HG03064 (cell line): ENCODE data around the gene NIN.
"Not testable (repeated sequence)": the region's sequence is repeated elsewhere in the genome, so short reads cannot be mapped to it uniquely, and the experiment has no call there.

ENCODE experiments used
- ATAC-seq: cut with Tn5 transposase; IDR thresholded peaks from one replicate; pipeline ENCODE4 v1.9.1; 2021; ENCODE audit warnings: low read depth; ENCODE audit not compliant: unreplicated experiment

NIN gene

DNA sequence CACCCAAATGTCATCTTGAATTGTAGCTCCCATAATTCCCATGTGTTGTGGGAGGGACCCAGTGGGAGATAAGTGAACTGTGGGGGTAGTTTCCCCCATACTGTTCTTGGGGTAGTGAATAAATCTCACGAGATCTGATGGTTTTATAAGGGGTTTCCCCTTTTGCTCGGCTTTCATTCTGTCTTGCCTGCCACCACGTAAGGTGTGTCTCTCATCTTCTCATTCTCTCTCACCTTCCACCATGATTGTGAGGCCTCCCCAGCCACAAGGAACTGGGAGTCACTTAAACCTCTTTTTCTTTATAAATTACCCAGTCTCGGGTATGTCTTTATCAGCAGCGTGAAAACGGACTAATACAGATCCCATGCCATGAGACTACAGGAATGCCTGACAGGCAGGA is 11.7 kb downstream of the NIN start:
- not testable (repeated sequence) for ATAC-seq

DNA sequence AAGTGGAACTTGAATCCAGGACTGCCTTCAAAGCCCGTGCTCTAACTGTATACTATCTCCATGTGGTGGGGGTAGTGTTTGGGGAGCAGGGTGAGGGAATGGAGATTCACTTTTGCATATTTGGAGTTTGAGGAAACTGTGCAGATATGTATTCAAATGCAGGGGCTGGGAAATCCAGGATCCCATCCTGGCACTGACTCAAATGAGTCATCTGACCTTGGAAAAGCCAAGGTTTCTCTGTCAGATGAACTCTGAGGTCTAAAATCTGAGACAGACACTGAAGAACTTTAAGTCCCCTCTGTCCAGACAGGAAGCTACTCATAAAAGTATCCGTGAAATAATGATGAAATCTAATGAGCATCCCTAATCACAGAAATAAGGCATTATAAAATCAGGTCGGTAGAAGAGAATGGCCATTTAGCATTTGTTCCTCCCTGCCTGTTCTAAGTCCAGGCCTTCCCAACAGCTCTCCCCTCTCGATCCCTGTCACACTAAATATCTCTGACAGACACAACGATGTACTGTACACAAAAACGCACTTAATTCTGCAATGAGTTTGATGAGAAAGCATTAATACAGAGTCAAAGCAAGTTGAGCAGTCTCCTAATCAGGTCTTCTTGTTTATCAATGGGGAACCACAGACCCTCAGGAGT is 14.4 kb downstream of the NIN start:
- no peak for ATAC-seq

DNA sequence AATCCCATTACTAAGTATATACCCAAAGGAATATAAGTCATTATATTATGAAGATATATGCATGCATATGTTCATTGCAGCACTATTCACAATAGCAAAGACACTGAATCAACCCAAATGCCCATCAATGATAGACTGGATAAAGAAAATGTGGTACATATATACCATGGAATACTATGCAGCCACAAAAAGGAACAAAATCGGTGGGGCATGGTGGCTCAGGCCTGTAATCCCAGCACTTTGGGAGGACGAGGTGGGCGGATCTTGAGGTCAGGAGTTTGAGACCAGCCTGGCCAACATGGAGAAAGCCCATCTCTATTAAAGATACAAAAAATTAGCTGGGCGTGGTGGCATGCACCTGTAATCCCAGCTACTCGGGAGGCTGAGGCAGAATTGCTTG is 15.4 kb downstream of the NIN start:
- not testable (repeated sequence) for ATAC-seq

DNA sequence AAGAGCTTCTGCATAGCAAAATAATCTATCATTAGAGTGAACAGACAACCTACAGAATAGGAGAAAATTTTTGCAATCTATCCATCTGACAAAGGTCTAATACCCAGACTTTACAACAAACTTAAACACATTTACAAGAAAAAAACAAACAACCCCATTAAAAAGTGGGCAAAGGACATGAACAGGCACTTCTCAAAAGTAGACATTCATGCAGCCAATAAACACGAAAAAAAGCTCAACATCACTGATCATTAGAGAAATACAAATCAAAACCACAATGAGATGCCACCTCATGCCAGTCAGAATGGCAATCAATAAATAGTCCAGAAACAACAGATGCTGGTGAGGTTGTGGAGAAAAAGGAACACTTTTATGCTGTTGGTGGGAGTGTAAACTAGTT is 15.9 kb downstream of the NIN start:
- ATAC-seq, result not testable (repeated sequence)

DNA sequence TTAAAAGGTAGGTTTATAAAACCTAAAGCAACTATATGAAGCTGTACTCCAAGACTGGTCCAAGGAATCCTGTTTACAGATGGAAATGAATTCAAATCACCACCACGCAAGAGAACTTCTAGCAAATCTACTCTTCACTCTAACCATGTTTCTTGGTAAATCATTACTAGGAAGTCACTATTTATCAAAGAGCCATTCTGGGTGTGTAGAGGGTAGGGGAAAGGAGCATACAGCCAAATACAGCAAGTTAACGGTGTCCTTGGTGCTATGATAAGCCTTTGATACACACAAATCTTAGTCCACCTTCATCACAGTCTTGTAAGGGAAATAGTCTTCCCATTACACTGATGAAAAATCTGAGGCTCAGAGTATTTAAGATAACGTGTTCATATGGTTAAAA is 16.8 kb downstream of the NIN start:
- ATAC-seq, result no peak

DNA sequence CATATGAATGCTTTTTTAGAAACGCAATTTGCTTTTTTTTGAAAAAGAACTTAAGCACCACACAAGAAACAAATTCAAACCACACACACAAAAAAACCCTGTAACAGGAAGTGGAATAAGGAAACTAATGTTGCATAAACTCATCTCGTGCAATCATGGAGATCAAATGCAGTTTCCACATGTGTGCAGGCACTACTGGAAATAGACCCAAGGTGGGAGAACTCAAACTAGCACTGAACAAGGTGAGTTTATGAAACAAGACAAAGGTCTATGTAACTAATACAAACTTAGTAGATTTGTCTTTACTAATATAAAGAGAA is 17.5 kb downstream of the NIN start:
- peak; percentile 57 for ATAC-seq

DNA sequence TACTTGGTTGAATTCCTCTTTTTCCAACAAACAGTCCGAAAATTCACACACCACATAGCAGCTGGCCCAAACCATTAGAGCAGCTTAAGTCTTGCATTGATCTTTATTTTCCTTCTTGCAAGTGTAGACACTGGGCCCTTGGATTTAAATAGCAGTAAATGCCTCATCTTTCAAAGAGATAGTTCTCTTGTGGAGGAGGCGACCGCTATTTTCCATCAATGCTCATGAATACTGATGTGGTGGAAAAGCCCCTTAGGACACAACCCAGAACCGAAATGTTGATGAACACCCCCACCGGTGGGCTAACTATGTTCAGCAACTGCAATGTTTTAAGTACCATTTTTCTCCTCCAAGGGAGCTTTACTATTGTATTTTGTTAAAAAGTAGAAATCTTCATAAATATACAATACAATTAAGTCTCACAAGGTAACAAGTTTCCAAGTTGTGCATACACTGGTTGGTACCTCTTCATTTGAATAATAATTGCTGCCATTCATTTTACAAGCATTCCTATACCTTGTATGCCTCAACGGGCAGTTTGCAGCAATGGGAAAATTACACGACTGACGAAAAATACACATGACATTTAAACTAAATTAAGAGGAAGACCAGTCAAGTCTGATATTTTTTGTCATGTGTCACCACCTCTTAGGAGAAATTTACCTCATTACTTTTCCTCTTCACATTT is 18.0 kb downstream of the NIN start:
- peak; percentile 24 for ATAC-seq

DNA sequence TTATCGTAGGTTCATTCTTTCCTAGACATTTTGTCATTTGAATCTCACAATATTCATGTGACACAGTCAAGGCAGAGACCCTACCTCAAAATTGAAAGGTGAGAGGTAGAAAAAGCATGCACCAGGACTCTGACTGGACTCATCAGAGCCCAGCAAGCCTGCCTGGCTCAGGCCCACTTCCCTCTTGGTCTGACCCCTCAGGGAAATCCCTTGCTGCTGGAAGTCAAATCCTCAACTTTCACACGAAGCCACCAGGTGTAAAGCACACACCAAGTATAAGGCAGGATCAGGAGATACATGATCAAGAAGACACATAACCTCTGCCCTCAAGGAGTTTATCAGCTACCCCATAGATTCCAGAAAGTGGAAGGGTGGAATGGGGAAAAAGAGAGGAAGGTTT is 18.8 kb downstream of the NIN start:
- no peak for ATAC-seq

DNA sequence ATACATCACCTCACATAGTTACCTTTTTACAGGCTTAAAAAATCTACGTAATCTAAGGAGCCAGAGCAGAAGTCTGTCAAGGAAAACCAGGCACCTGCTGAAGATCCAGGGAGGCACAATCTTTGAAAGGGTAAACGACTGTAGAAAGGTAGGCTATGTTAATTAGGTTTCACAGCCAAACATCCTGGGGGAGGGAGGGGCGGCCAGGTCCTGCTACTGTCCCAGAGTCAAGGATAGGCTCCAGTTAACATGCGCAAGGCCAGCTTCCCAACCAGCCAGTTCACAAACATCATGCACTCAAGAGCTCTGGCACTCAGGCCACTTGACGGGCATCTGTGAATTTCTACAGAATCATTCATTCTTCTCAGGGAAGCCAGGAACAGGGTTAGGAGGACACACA is 22.9 kb downstream of the NIN start:
- ATAC-seq, result no peak

DNA sequence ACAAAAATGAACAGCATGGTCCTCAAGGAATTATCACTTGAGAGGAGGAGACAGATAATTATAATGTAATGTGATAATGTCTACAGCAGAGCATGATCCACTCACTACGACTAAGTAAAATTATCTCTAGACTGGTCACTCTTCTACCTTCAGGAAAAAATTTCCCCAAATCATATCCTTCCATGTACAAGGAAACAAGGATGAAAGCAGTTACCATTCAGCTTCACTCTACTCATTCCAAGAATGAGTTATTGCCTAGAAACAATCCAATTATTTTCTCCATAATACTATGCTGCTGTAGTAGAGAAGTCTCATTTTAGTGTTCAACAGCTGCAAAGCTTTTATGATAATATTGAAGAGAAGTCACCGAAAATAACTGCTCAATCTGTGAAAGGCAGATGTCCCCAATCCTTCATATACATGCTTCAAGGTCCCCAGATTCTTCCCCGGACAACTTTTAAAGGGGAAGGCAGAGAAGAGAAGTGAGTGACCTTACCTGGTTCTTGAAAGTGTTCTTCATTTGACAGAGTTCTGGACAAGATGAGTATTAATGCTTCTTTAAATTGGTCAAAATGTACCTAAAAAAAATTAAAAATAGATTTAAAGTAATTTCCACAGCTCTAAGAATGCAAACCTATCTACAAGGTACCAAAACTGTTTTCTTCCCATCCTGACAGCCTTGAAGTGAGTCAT is 24.6 kb downstream of the NIN start:
- no peak for ATAC-seq

DNA sequence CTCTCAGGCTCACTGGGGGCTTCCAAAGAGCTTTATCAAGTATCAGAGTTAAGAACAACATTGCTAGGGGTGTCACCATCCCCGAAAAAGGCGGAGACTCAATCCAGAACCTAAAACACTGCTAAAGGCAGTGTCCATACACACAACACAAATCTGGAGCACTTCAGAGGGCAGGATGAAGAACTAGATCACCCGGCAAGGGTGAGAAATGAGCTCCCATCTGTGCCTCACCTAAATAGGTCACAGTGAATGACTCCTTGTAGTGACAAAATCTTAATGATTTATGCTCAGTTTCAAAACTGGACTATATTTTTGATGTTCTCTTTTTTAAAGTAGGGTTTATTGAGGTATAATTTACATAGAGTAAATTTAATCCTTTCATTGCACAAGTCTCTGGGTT is 25.6 kb downstream of the NIN start:
- no peak for ATAC-seq

DNA sequence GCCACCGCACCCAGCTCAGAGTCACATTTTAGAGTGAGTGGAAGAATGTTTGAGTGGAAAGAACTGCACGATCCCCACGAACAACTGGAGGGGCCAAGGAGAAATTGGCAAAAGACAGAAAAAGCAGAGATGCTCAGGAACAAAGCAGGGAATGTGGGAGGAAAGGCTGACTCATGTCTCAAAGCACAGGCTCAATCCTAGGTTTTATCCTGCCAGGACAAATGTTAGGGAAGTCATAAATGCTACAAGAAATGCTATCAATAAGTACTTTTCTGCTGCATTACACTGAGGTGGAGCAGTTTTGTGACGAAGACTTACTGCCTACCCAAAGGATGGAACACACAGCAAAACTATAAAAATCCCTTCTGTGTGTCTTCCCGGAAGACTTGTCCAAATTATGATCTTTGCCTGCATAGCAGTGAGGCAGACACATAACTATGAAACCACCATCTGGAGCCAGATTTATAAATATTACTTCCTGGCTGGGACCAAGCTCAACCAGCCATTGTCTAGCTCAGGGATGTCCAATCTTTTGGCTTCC is 26.7 kb downstream of the NIN start:
- ATAC-seq, result no peak

DNA sequence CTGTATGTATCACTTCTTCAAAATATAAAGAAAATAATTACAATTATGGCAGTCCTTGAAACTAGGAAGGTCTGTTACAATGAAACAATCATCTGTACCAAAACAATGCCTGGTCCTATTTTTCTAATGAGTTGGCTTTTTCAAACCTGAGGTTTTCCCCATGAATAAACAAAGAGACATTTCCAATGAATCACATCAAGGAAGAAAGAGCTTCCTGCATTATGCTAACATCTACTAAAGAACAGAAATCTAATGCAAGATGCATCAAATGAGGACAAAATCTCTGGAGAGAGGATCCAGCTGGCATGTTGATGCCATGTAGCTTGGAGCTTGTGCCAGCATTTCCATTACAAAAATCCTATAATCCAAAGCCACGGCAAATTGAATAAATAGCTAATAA is 29.3 kb downstream of the NIN start:
- no peak for ATAC-seq

DNA sequence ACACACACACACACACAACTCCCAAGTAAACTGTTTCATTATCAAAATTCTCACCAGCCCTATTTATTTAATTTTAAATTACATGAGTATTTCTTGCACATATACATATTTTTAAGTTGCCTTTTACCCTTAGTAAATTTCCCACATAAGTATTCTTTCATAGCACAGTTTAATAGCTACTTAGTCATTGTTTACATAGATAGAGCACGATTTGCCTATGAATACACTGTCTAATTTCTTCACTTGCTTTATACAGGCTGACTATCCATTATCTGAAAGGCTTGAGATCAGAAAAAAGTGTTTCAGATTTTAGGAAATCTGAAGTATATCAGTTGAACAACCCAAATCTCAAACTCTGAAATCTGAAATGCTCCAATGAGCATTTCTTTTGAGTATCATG is 30.9 kb downstream of the NIN start:
- ATAC-seq, result no peak

DNA sequence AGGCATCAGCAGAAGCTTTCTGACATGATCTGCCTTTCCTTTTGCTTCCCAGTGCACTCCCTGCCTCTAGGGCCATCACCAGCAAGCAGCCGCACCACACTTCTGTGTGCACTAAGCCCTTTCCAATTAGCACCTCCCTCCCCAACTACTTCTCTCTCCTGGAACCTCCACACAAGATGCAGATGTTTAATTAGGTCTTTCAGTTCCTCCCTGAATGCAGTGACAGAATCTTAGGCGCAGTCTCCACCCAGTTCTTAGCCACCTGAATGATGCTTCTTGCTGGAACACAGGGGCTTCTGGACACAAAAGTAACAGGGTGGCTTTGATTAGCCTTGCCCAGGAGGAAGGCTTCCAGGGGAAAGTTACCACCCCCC is 32.9 kb downstream of the NIN start:
- peak; percentile 61 for ATAC-seq

DNA sequence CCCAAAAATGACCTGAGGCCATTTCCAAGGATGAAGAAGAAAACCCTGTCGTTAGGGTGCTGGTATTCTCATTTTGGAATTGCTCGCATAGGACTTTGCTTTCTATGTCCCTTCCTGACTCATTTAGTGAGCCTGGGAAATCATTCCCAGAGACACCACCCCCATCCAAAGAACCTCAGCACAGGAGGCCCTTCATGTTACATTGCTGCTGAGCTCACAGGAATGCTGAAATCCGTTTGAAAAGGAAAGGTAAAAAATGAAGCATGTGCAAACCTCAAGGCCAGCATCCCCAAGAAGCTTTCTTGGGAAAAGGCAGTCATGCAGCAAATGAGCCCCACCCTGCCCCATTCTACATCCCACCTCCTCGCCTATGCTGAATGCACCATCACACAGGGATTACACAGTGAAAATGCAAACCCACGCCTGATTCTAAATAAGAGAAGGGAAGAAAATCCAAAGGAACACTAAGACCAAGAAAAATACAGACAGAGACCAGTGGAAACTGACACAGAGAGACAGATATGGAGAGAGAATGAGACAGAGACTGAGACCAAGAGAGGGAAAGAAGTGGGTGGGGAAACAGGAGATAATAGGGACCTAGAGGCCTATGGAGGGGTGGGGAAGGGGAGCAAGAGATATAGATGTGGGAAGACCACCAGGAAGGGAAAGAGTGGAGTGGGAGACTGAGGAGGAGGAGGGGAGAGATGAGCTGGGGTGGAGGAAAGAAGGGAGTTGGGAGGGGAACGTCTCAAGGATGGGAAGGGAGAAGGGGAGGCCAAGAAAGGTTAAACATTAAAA is 33.5 kb downstream of the NIN start:
- no peak for ATAC-seq

DNA sequence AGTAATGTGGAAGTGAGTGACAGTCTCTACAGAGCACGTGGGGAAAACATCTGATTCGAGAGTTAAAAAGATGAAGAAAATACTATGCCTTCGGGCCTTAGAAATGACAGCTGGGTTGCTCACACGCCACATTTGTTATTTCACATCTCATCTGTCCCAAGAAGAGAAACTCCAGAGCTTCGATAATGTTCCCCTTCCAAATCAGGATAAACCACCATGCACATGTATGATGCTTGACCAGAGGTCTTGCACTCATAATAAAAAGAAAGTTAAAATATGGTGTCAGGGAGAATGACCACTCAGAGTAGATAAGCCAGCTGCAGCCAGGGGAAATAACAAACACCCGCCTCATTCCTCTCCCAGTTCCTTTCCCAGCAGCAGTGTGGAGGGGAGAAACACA is 34.6 kb downstream of the NIN start:
- ATAC-seq, result no peak

DNA sequence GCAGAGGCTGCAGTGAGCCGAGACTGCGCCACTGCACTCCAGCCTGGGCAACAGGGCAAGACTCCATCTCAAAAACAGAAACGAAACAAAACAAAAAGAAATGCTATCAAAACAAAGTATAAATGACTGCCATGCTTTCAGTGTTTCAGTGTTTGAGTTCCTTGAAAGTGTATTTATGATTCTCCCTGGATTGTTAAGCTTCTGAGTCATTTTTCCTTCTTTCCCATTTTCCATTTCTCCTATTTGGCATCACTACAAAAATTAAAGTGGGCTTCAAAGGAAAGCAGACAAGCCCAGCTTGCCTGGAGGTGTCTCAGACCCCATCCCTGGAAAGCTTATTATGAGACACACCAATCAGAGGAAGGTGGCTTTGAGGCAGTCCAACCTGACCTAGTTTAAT is 35.1 kb downstream of the NIN start:
- no peak for ATAC-seq

DNA sequence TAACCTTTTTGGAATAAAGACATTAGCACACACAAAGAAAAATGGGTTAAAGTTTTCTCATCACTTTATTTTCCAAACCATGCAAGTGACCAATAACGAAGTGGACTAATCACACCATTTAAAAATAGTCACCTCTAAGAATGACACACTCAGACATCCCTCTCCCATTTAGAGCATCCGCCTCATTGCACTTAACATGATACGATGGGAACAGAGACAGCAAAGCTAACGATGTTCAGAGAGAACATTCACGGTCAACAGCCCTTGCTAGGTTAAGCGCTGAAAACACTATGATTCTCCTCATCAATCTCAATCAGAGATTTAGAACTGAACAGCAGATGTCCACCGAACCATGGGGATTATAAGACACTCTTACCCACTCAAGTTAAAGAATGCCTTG is 35.8 kb downstream of the NIN start:
- no peak for ATAC-seq

DNA sequence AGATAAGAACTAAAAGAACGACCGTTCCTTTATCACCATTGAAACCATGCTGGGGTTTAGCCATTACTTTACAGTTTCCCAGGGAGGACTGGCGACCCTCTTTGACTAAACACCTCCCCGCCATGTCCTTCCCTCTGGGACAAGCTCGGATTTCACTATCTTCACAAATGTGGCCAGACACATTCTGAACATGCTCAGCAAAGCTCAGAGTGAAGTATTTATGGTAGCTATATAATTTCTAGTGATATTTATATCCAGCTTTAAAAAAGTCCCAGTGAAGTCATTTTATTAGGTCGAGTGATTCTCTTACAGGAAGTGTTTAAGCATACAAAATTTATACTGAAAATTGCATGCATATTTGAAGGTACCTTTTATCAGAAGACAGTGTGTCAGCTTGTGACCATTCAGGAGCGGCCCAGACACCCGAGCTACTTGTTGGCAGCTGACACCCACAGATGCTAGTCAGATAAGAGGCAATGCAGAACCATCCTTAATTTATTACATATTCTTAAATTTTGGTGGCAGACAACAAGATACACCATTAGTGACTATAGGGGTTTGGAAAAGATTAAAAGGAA is 36.8 kb downstream of the NIN start:
- ATAC-seq, result no peak

DNA sequence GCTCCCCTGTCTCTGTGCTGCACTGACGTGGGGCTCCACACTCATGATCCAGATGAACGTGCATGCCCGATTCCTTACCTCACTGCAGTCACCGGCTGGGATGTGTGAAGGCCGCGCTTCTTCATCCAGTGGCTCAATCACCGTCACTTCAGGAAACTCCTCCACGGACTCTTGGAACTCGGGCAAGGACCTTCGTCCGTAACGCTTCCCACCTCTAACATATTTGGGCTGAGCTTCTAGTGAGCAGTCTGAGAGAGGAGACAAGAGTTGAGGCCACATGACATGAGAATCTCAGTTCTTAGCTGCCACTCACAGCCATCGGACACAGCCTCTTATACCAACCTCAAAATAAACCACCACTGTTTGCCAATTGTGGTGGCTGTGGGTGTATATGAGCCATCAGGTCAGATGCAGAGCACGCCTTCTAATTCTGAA is 38.3 kb downstream of the NIN start:
- no peak for ATAC-seq
